IMR-90 (cell line): Measurements from ENCODE around the gene IGF2BP1. TPM values are rescaled to one million over a fixed set of nuclear protein-coding genes. Genes with fewer than 3 reads are reported as not detected.

ENCODE experiments used
- ATAC-seq: fragments of 200-7000 bp; cut with Tn5 transposase; 2 replicates; pipeline ENCODE4 v1.9.1; 2020; ENCODE audit warnings: low read depth, mild to moderate bottlenecking, moderate library complexity
- BruUV-seq: library from RNA; stranded (reverse); fragments of 400-500 nt; replicated peaks from 2 replicates; lab custom pipeline; 2021; lab: Mats Ljungman, UMichigan
- CTCF ChIA-PET: fragments of 300-600 bp; formaldehyde crosslinking; extraction: SDS; loops from one replicate; lab custom pipeline; 2021; ENCODE audit warnings: antibody characterized with exemption; lab: Yijun Ruan, JAX
- POLR2A ChIA-PET: fragments of 300-600 bp; sonication (Branson Sonifier 250); formaldehyde crosslinking; loops from one replicate; lab custom pipeline; 2022; ENCODE audit warnings: antibody characterized with exemption; ENCODE audit not compliant: unreplicated experiment; lab: Charles Lee
- DNase-seq: peaks from one replicate; pipeline ENCODE4 v3.0.0; 2013
- H2AFZ ChIP-seq: replicated peaks from 2 replicates; pipeline ENCODE3; 2013; ENCODE audit warnings: low read length, mild to moderate bottlenecking; ENCODE audit not compliant: poor library complexity
- H2AK5ac ChIP-seq: 2 replicates; pipeline ENCODE4 v1.6.1; 2013; ENCODE audit warnings: low read depth, low read length, inconsistent platforms
- H2AK9ac ChIP-seq: replicated peaks from 2 replicates; pipeline ENCODE3; 2013; ENCODE audit warnings: mild to moderate bottlenecking, low read depth, low read length, moderate library complexity; ENCODE audit not compliant: poor library complexity
- H2BK120ac ChIP-seq: 2 replicates; pipeline ENCODE4 v1.6.1; 2013; ENCODE audit warnings: low read depth, low read length, inconsistent platforms
- H2BK15ac ChIP-seq: 3 replicates; pipeline ENCODE4 v1.6.1; 2013; ENCODE audit warnings: low read depth, low read length, inconsistent platforms
- H2BK20ac ChIP-seq: 2 replicates; pipeline ENCODE4 v1.6.1; 2013; ENCODE audit warnings: low read depth, mild to moderate bottlenecking, inconsistent platforms, low read length, moderate library complexity
- H2BK5ac ChIP-seq: 2 replicates; pipeline ENCODE4 v1.6.1; 2013; ENCODE audit warnings: mild to moderate bottlenecking, low read depth, low read length, inconsistent platforms; ENCODE audit not compliant: poor library complexity, severe bottlenecking
- H3K14ac ChIP-seq: replicated peaks from 2 replicates; pipeline ENCODE4 v1.6.1; 2013; ENCODE audit warnings: low read depth, low read length, inconsistent platforms
- H3K18ac ChIP-seq: 2 replicates; pipeline ENCODE4 v1.6.1; 2013; ENCODE audit warnings: low read depth, low read length, control low read depth
- H3K23ac ChIP-seq: 2 replicates; pipeline ENCODE4 v1.6.1; 2013; ENCODE audit warnings: low read depth, low read length, inconsistent platforms
- H3K27ac ChIP-seq: 2 replicates; pipeline ENCODE4 v1.5.1; 2013; ENCODE audit warnings: mild to moderate bottlenecking, control low read depth, low read length; ENCODE audit not compliant: insufficient read depth
- H3K27me3 ChIP-seq: 2 replicates; pipeline ENCODE4 v1.6.1; 2013; ENCODE audit warnings: low read length; ENCODE audit not compliant: control insufficient read depth, insufficient read depth
- H3K36me3 ChIP-seq: 2 replicates; pipeline ENCODE4 v1.6.1; 2013; ENCODE audit warnings: low read length, mixed read lengths; ENCODE audit not compliant: control insufficient read depth, insufficient read depth
- H3K4ac ChIP-seq: 2 replicates; pipeline ENCODE4 v1.6.1; 2013; ENCODE audit warnings: low read depth, low read length, inconsistent platforms
- H3K4me1 ChIP-seq: 2 replicates; pipeline ENCODE4 v1.6.1; 2013; ENCODE audit warnings: low read length, mixed read lengths; ENCODE audit not compliant: control insufficient read depth, insufficient read depth
- H3K4me2 ChIP-seq: 2 replicates; pipeline ENCODE4 v1.6.1; 2013; ENCODE audit warnings: low read depth, mild to moderate bottlenecking, control low read depth, low read length, moderate library complexity
- H3K4me3 ChIP-seq: 2 replicates; pipeline ENCODE4 v1.5.1; 2013; ENCODE audit warnings: low read depth, mild to moderate bottlenecking, control low read depth, low read length, moderate library complexity; ENCODE audit not compliant: insufficient read depth
- H3K56ac ChIP-seq: 2 replicates; pipeline ENCODE4 v1.6.1; 2013; ENCODE audit warnings: low read length, inconsistent platforms; ENCODE audit not compliant: insufficient read depth; ENCODE audit errors: extremely low read depth
- H3K79me1 ChIP-seq, 2 experiments: 2 replicates each; pipeline ENCODE4 v1.6.1; 2013; ENCODE audit warnings: low read length in 2 of 2, inconsistent platforms in 1 of 2, low read depth in 1 of 2
- H3K9ac ChIP-seq: 2 replicates; pipeline ENCODE4 v1.6.1; 2013; ENCODE audit warnings: low read depth, low read length, control low read depth
- H3K9me1 ChIP-seq: 2 replicates; pipeline ENCODE4 v1.6.1; 2013; ENCODE audit warnings: low read length, inconsistent platforms; ENCODE audit not compliant: insufficient read depth
- H3K9me3 ChIP-seq: 2 replicates; pipeline ENCODE4 v1.6.1; 2013; ENCODE audit warnings: low read length; ENCODE audit not compliant: control insufficient read depth, insufficient read depth
- H4K20me1 ChIP-seq: 2 replicates; pipeline ENCODE4 v1.6.1; 2013; ENCODE audit warnings: low read length, inconsistent platforms; ENCODE audit not compliant: insufficient read depth
- H4K5ac ChIP-seq: 2 replicates; pipeline ENCODE4 v1.6.1; 2013; ENCODE audit warnings: mild to moderate bottlenecking, low read depth, low read length, control low read depth
- H4K8ac ChIP-seq, 2 experiments: 2 replicates each; pipeline ENCODE4 v1.6.1; 2013; ENCODE audit warnings: low read depth in 2 of 2, low read length in 2 of 2, control low read depth in 1 of 2, inconsistent platforms in 1 of 2
- H4K91ac ChIP-seq: 2 replicates; pipeline ENCODE4 v1.6.1; 2013; ENCODE audit warnings: low read depth, low read length, inconsistent platforms; ENCODE audit not compliant: insufficient read depth
- BHLHE40 ChIP-seq: fragments of 150-350 bp; IDR thresholded peaks from 2 replicates; pipeline ENCODE4 v1.6.1; 2016; ENCODE audit warnings: mild to moderate bottlenecking, low read depth, low read length
- CEBPB ChIP-seq: IDR thresholded peaks from 2 replicates; pipeline ENCODE4 v1.6.1; 2012; ENCODE audit warnings: low read depth, low read length, improper control_type of control experiment
- CHD1 ChIP-seq: IDR thresholded peaks from 2 replicates; pipeline ENCODE4 v1.6.1; 2012; ENCODE audit warnings: low read depth, low read length, improper control_type of control experiment
- CTCF ChIP-seq: conservative IDR thresholded peaks from 2 replicates; pipeline ENCODE4 v1.5.1; 2012; ENCODE audit warnings: mild to moderate bottlenecking, low read depth, low read length, improper control_type of control experiment
- FOS ChIP-seq: fragments of 150-350 bp; IDR thresholded peaks from 2 replicates; pipeline ENCODE4 v1.6.1; 2016; ENCODE audit warnings: low read depth, low read length
- MAFK ChIP-seq: IDR thresholded peaks from 2 replicates; pipeline ENCODE4 v1.6.1; 2012; ENCODE audit warnings: low read depth, low read length, improper control_type of control experiment
- MXI1 ChIP-seq: IDR thresholded peaks from 2 replicates; pipeline ENCODE4 v1.6.1; 2012; ENCODE audit warnings: low read depth, mild to moderate bottlenecking, low read length, moderate library complexity, borderline replicate concordance
- NFE2L2 ChIP-seq: fragments of 150-350 bp; IDR thresholded peaks from 2 replicates; pipeline ENCODE4 v1.6.1; 2016; ENCODE audit warnings: low read depth, mild to moderate bottlenecking, low read length
- POLR2A ChIP-seq: IDR thresholded peaks from 2 replicates; pipeline ENCODE4 v1.6.1; 2012; ENCODE audit warnings: mild to moderate bottlenecking, low read depth, low read length
- RAD21 ChIP-seq: IDR thresholded peaks from 2 replicates; pipeline ENCODE4 v1.6.1; 2012; ENCODE audit warnings: low read length, improper control_type of control experiment
- RCOR1 ChIP-seq: IDR thresholded peaks from 2 replicates; pipeline ENCODE4 v1.6.1; 2012; ENCODE audit warnings: mild to moderate bottlenecking, low read length, improper control_type of control experiment; ENCODE audit not compliant: insufficient replicate concordance
- RFX5 ChIP-seq: IDR thresholded peaks from 2 replicates; pipeline ENCODE4 v1.8.0; 2012; ENCODE audit warnings: low read depth, mild to moderate bottlenecking, low read length, moderate library complexity
- SMC3 ChIP-seq: fragments of 150-350 bp; IDR thresholded peaks from 2 replicates; pipeline ENCODE4 v1.6.1; 2016; ENCODE audit warnings: low read depth, mild to moderate bottlenecking, antibody characterized with exemption, low read length, moderate library complexity
- WGBS, 2 experiments: methylation state at CpG; one replicate each; pipeline versions ENCODE4 v1.1.5 to v1.1.7; 2013; ENCODE audit warnings: missing lambda C conversion rate in 2 of 2; ENCODE audit not compliant: insufficient read length in 1 of 2; ENCODE audit errors: extremely low coverage in 2 of 2; 5-methylcytosine and 5-hydroxymethylcytosine counted together
- dilution Hi-C: fragments of 300-500 bp; cut with HindIII; formaldehyde crosslinking; loops from one replicate; pipeline ENCODE4 v1.14.3; 2018; ENCODE audit warnings: low sequenced_read_pairs; ENCODE audit not compliant: unreplicated experiment
- in situ Hi-C: fragments of 300-500 bp; cut with MboI; formaldehyde crosslinking; loops from 3 replicates; pipeline ENCODE4 v1.14.3; 2019; ENCODE audit warnings: low sequenced_read_pairs, inconsistent platforms, mixed read lengths
- intact Hi-C: fragments of 100-400 bp; cut with micrococcal nuclease; formaldehyde crosslinking; loops from 2 replicates; pipeline ENCODE4 v1.10.0; 2022
- polyA plus RNA-seq, 3 experiments: library from polyadenylated mRNA; depleted of rRNA; stranded (reverse); fragments of >200 nt; gene quantifications; 2 replicates each; pipeline ENCODE4 v1.2.3, GENCODE V29; 2012; ENCODE audit warnings: low replicate concordance in 1 of 3
- total RNA-seq: library from RNA; depleted of rRNA; stranded (reverse); fragments of >200 nt; gene quantifications from 2 replicates; pipeline ENCODE4 v1.2.3, GENCODE V29; 2012
- TF ChIP-seq, protein P1 (sequence below): fragments of 150-350 bp; IDR thresholded peaks from 2 replicates; pipeline ENCODE4 v1.6.1; 2016; ENCODE audit warnings: low read depth, mild to moderate bottlenecking, low read length, moderate library complexity, borderline replicate concordance

The IGF2BP1 gene
- total and polyA plus RNA-seq, 2 of the 4 experiments (the other 2 are of a cell fraction): 10.2 to 13.1 TPM

- no peak overlapping the region for H3K56ac ChIP-seq
- BruUV-seq: no TSS peak
- H3K4ac ChIP-seq: no peak overlapping the region
- no peak overlapping the region for H4K91ac ChIP-seq
- H3K4me1 ChIP-seq: no peaks in the 10 kb centered on the region
- H3K27me3 ChIP-seq: peaks cover 40% of the 10 kb centered on the region
- no peak overlapping the region for H3K14ac ChIP-seq
- no peak overlapping the region for H2BK20ac ChIP-seq
- no peak overlapping the region for H3K4me3 ChIP-seq
- in situ Hi-C loops (no loop called here), dilution Hi-C loops (no loop called here), intact Hi-C loops (no loop called here)
- H3K9me1 ChIP-seq: no peaks in the 10 kb centered on the region
- WGBS, 2 experiments: no CpG with 5 or more reads among the region's 2 CpGs
- no peak overlapping the region for H4K5ac ChIP-seq
- no peak overlapping the region for H2BK120ac ChIP-seq
- DNase-seq (no peak), ATAC-seq (no peak)
- ChIA-PET CTCF (no interaction called here), POLR2A (no interaction called here)
- no peak overlapping the region for H3K23ac ChIP-seq
- H2BK15ac ChIP-seq: no peak overlapping the region
- H3K4me2 ChIP-seq: no peak overlapping the region
- no peak overlapping the region for H2AK9ac ChIP-seq
- no peak overlapping the region for H3K27ac ChIP-seq
- H2AFZ ChIP-seq: no peak overlapping the region
- H2AK5ac ChIP-seq: no peak overlapping the region
- H3K9ac ChIP-seq: no peak overlapping the region
- peaks cover 2% of the 10 kb centered on the region; the same call in 1 of the 2 replicates for H4K20me1 ChIP-seq
- H3K9me3 ChIP-seq: no peaks in the 10 kb centered on the region
- no peak for TF ChIP-seq MXI1
- no peak for TF ChIP-seq SMC3
- TF ChIP-seq, protein P1, sequence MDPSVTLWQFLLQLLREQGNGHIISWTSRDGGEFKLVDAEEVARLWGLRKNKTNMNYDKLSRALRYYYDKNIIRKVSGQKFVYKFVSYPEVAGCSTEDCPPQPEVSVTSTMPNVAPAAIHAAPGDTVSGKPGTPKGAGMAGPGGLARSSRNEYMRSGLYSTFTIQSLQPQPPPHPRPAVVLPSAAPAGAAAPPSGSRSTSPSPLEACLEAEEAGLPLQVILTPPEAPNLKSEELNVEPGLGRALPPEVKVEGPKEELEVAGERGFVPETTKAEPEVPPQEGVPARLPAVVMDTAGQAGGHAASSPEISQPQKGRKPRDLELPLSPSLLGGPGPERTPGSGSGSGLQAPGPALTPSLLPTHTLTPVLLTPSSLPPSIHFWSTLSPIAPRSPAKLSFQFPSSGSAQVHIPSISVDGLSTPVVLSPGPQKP: no peak
- TF ChIP-seq RCOR1: no peak
- TF ChIP-seq FOS: no peak
- TF ChIP-seq POLR2A: no peak
- no peak for TF ChIP-seq CHD1
- TF ChIP-seq BHLHE40: no peak
- TF ChIP-seq CTCF: no peak
- no peak for TF ChIP-seq RFX5
- no peak for TF ChIP-seq NFE2L2
- no peak for TF ChIP-seq RAD21
- TF ChIP-seq MAFK: no peak
- no peak for TF ChIP-seq CEBPB
- no peak overlapping the region for H2BK5ac ChIP-seq
- no peak overlapping the region for H4K8ac ChIP-seq
- H3K18ac ChIP-seq: no peak overlapping the region
- H3K36me3 ChIP-seq: no peaks in the 10 kb centered on the region
- H3K79me1 ChIP-seq: no peaks in the 10 kb centered on the region
These were observed 6.3 kb upstream of the IGF2BP1 start for GRCh38 chr17:48990882-48991357.
